GM12864 (cell line): ENCODE data around the gene RGSL1.
A peak's percentile ranks its signal among the peaks of the same experiment; 100 is the strongest.

Source experiments
- DNase-seq: peaks from one replicate; pipeline ENCODE4 v3.0.0-alpha.2; 2011; ENCODE audit warnings: low read depth
- H3K4me3 ChIP-seq: 2 replicates; pipeline ENCODE4 v1.5.1; 2011; ENCODE audit warnings: mild to moderate bottlenecking, low read depth, low read length, control low read depth
- CTCF ChIP-seq: IDR thresholded peaks from 2 replicates; pipeline ENCODE4 v1.5.1; 2011; ENCODE audit warnings: low read depth, mild to moderate bottlenecking, moderate library complexity, low read length, control low read depth, inconsistent platforms; ENCODE audit errors: missing control alignments

Gene RGSL1

DNA sequence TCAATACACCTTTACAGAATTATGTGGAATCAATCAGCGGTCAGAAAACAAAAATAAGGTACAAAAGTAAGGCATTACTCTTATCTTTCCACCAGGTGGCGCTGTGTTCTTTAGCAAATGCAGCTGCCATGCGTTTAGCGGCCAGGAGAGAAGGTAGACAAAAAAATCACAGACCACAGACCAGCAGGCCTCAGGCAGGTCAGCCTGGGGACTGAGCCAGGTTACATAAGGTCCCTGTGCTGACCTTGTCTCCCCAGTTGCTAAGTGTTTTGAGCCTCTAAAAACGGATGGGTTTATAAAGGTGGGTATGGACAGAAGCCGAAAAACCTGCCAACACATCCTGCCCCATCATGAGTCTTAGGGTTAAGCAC, 151.5 kb downstream of the RGSL1 start:
- peak; percentile 71 for TF ChIP-seq CTCF
- peak; percentile 69 for DNase-seq
- H3K4me3 ChIP-seq: peak overlapping the region; percentile 91

GRCh38 chr1:182601913-182602312, 152.0 kb downstream of the RGSL1 start:
- no peak for DNase-seq
- H3K4me3 ChIP-seq: peak overlapping the region; percentile 91
- TF ChIP-seq CTCF: no peak

- DNase-seq: no peak
Observed at GRCh38 chr1:182602935-182603645, 153.1 kb downstream of the RGSL1 start.

DNA sequence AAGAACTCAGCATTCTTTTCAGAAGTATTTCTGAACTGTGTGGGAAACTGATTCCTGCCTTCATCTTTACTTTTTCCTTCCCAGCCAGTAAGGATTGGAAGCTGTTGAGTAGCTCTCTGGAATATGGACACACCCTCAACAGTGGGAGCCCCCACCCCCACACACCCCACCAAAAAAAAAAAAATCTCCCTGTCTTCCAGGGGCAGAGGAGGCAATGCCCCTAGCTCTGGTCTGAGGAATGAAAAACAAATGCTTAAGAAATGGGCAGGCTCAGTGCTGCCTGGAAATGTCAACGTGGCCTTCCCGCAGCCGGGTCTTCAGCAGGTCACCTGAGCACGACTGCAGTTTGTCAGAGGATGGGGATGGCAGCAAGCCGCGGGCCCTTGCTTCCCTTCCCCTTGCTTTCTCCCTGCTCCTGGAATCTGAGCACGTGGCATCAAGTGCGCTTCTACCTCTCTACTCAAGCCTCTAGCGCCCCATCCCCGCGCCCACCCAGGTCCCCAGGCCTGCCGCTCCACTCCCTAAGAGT, 153.8 kb downstream of the RGSL1 start:
- H3K4me3 ChIP-seq: peak overlapping the region; percentile 91
- DNase-seq: no peak
- TF ChIP-seq CTCF: no peak

More at GRCh38 chr1:182602935-182603645, 153.1 kb downstream of the RGSL1 start:
- no peak for TF ChIP-seq CTCF
- H3K4me3 ChIP-seq: peak overlapping the region; percentile 91

GRCh38 chr1:182604175-182605164, 154.5 kb downstream of the RGSL1 start, which contains the start of gene RGS16:
Gene RGS16, minus strand, starts transcription at chr1:182604389. Its CDS starts 130 bp downstream, at chr1:182604259.
- no peak for TF ChIP-seq CTCF
- H3K4me3 ChIP-seq: peak within 1 kb of the TSS; percentile 91
- peak; percentile 79 for DNase-seq

- TF ChIP-seq CTCF: no peak
- no peak for DNase-seq
- no peak overlapping the region for H3K4me3 ChIP-seq
Observed at GRCh38 chr1:182607566-182607965, 157.6 kb downstream of the RGSL1 start.
